IMR-90 (cell line): Measurements from ENCODE around the gene TAS2R10. TPM values are rescaled to one million over a fixed set of nuclear protein-coding genes. Genes with fewer than 3 reads are reported as not detected.

ENCODE experiments used
- ATAC-seq: fragments of 200-7000 bp; cut with Tn5 transposase; 2 replicates; pipeline ENCODE4 v1.9.1; 2020; ENCODE audit warnings: low read depth, mild to moderate bottlenecking, moderate library complexity
- BruUV-seq: library from RNA; stranded (reverse); fragments of 400-500 nt; replicated peaks from 2 replicates; lab custom pipeline; 2021; lab: Mats Ljungman, UMichigan
- CTCF ChIA-PET: fragments of 300-600 bp; formaldehyde crosslinking; extraction: SDS; loops from one replicate; lab custom pipeline; 2021; ENCODE audit warnings: antibody characterized with exemption; lab: Yijun Ruan, JAX
- POLR2A ChIA-PET: fragments of 300-600 bp; sonication (Branson Sonifier 250); formaldehyde crosslinking; loops from one replicate; lab custom pipeline; 2022; ENCODE audit warnings: antibody characterized with exemption; ENCODE audit not compliant: unreplicated experiment; lab: Charles Lee
- DNase-seq: peaks from one replicate; pipeline ENCODE4 v3.0.0; 2013
- H2AFZ ChIP-seq: replicated peaks from 2 replicates; pipeline ENCODE3; 2013; ENCODE audit warnings: low read length, mild to moderate bottlenecking; ENCODE audit not compliant: poor library complexity
- H2AK5ac ChIP-seq: 2 replicates; pipeline ENCODE4 v1.6.1; 2013; ENCODE audit warnings: low read depth, low read length, inconsistent platforms
- H2AK9ac ChIP-seq: replicated peaks from 2 replicates; pipeline ENCODE3; 2013; ENCODE audit warnings: mild to moderate bottlenecking, low read depth, low read length, moderate library complexity; ENCODE audit not compliant: poor library complexity
- H2BK120ac ChIP-seq: 2 replicates; pipeline ENCODE4 v1.6.1; 2013; ENCODE audit warnings: low read depth, low read length, inconsistent platforms
- H2BK15ac ChIP-seq: 3 replicates; pipeline ENCODE4 v1.6.1; 2013; ENCODE audit warnings: low read depth, low read length, inconsistent platforms
- H2BK20ac ChIP-seq: 2 replicates; pipeline ENCODE4 v1.6.1; 2013; ENCODE audit warnings: low read depth, mild to moderate bottlenecking, inconsistent platforms, low read length, moderate library complexity
- H2BK5ac ChIP-seq: 2 replicates; pipeline ENCODE4 v1.6.1; 2013; ENCODE audit warnings: mild to moderate bottlenecking, low read depth, low read length, inconsistent platforms; ENCODE audit not compliant: poor library complexity, severe bottlenecking
- H3K14ac ChIP-seq: replicated peaks from 2 replicates; pipeline ENCODE4 v1.6.1; 2013; ENCODE audit warnings: low read depth, low read length, inconsistent platforms
- H3K18ac ChIP-seq: 2 replicates; pipeline ENCODE4 v1.6.1; 2013; ENCODE audit warnings: low read depth, low read length, control low read depth
- H3K23ac ChIP-seq: 2 replicates; pipeline ENCODE4 v1.6.1; 2013; ENCODE audit warnings: low read depth, low read length, inconsistent platforms
- H3K27ac ChIP-seq: 2 replicates; pipeline ENCODE4 v1.5.1; 2013; ENCODE audit warnings: mild to moderate bottlenecking, control low read depth, low read length; ENCODE audit not compliant: insufficient read depth
- H3K27me3 ChIP-seq: 2 replicates; pipeline ENCODE4 v1.6.1; 2013; ENCODE audit warnings: low read length; ENCODE audit not compliant: control insufficient read depth, insufficient read depth
- H3K36me3 ChIP-seq: 2 replicates; pipeline ENCODE4 v1.6.1; 2013; ENCODE audit warnings: low read length, mixed read lengths; ENCODE audit not compliant: control insufficient read depth, insufficient read depth
- H3K4ac ChIP-seq: 2 replicates; pipeline ENCODE4 v1.6.1; 2013; ENCODE audit warnings: low read depth, low read length, inconsistent platforms
- H3K4me1 ChIP-seq: 2 replicates; pipeline ENCODE4 v1.6.1; 2013; ENCODE audit warnings: low read length, mixed read lengths; ENCODE audit not compliant: control insufficient read depth, insufficient read depth
- H3K4me2 ChIP-seq: 2 replicates; pipeline ENCODE4 v1.6.1; 2013; ENCODE audit warnings: low read depth, mild to moderate bottlenecking, control low read depth, low read length, moderate library complexity
- H3K4me3 ChIP-seq: 2 replicates; pipeline ENCODE4 v1.5.1; 2013; ENCODE audit warnings: low read depth, mild to moderate bottlenecking, control low read depth, low read length, moderate library complexity; ENCODE audit not compliant: insufficient read depth
- H3K56ac ChIP-seq: 2 replicates; pipeline ENCODE4 v1.6.1; 2013; ENCODE audit warnings: low read length, inconsistent platforms; ENCODE audit not compliant: insufficient read depth; ENCODE audit errors: extremely low read depth
- H3K79me1 ChIP-seq, 2 experiments: 2 replicates each; pipeline ENCODE4 v1.6.1; 2013; ENCODE audit warnings: low read length in 2 of 2, inconsistent platforms in 1 of 2, low read depth in 1 of 2
- H3K9ac ChIP-seq: 2 replicates; pipeline ENCODE4 v1.6.1; 2013; ENCODE audit warnings: low read depth, low read length, control low read depth
- H3K9me1 ChIP-seq: 2 replicates; pipeline ENCODE4 v1.6.1; 2013; ENCODE audit warnings: low read length, inconsistent platforms; ENCODE audit not compliant: insufficient read depth
- H3K9me3 ChIP-seq: 2 replicates; pipeline ENCODE4 v1.6.1; 2013; ENCODE audit warnings: low read length; ENCODE audit not compliant: control insufficient read depth, insufficient read depth
- H4K20me1 ChIP-seq: 2 replicates; pipeline ENCODE4 v1.6.1; 2013; ENCODE audit warnings: low read length, inconsistent platforms; ENCODE audit not compliant: insufficient read depth
- H4K5ac ChIP-seq: 2 replicates; pipeline ENCODE4 v1.6.1; 2013; ENCODE audit warnings: mild to moderate bottlenecking, low read depth, low read length, control low read depth
- H4K8ac ChIP-seq, 2 experiments: 2 replicates each; pipeline ENCODE4 v1.6.1; 2013; ENCODE audit warnings: low read depth in 2 of 2, low read length in 2 of 2, control low read depth in 1 of 2, inconsistent platforms in 1 of 2
- H4K91ac ChIP-seq: 2 replicates; pipeline ENCODE4 v1.6.1; 2013; ENCODE audit warnings: low read depth, low read length, inconsistent platforms; ENCODE audit not compliant: insufficient read depth
- RCOR1 ChIP-seq: IDR thresholded peaks from 2 replicates; pipeline ENCODE4 v1.6.1; 2012; ENCODE audit warnings: mild to moderate bottlenecking, low read length, improper control_type of control experiment; ENCODE audit not compliant: insufficient replicate concordance
- WGBS, 2 experiments: methylation state at CpG; one replicate each; pipeline versions ENCODE4 v1.1.5 to v1.1.7; 2013; ENCODE audit warnings: missing lambda C conversion rate in 2 of 2; ENCODE audit not compliant: insufficient read length in 1 of 2; ENCODE audit errors: extremely low coverage in 2 of 2; 5-methylcytosine and 5-hydroxymethylcytosine counted together
- dilution Hi-C: fragments of 300-500 bp; cut with HindIII; formaldehyde crosslinking; loops from one replicate; pipeline ENCODE4 v1.14.3; 2018; ENCODE audit warnings: low sequenced_read_pairs; ENCODE audit not compliant: unreplicated experiment
- in situ Hi-C: fragments of 300-500 bp; cut with MboI; formaldehyde crosslinking; loops from 3 replicates; pipeline ENCODE4 v1.14.3; 2019; ENCODE audit warnings: low sequenced_read_pairs, inconsistent platforms, mixed read lengths
- intact Hi-C: fragments of 100-400 bp; cut with micrococcal nuclease; formaldehyde crosslinking; loops from 2 replicates; pipeline ENCODE4 v1.10.0; 2022
- polyA plus RNA-seq, 3 experiments: library from polyadenylated mRNA; depleted of rRNA; stranded (reverse); fragments of >200 nt; gene quantifications; 2 replicates each; pipeline ENCODE4 v1.2.3, GENCODE V29; 2012; ENCODE audit warnings: low replicate concordance in 1 of 3
- total RNA-seq: library from RNA; depleted of rRNA; stranded (reverse); fragments of >200 nt; gene quantifications from 2 replicates; pipeline ENCODE4 v1.2.3, GENCODE V29; 2012

The TAS2R10 gene
- total and polyA plus RNA-seq, 2 of the 4 experiments (the other 2 are of a cell fraction): 0.07 to 0.36 TPM

DNA sequence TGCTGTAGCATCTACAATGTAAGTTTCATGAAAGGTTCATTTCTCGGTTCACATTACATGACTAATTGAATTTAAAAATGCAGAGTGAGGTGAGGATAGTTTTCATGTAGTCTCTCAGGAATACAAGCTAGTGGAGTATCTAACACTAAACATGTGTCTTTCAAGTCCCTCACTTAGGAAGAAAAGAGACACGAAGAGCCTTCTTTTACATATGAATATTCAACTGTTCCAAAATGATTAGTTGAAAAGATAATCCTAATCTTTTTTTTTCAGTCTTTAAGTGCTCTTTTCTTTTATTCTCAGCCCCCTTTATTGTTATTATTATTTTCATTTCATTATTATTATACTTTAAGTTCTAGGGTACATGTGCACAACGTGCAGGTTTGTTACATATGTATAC, 12.3 kb upstream of the TAS2R10 start:
- H2BK5ac ChIP-seq: no peak overlapping the region
- H3K4me2 ChIP-seq: no peak overlapping the region
- in situ Hi-C loops (no loop called here), intact Hi-C loops (loop anchor here (10.0 kb wide), 1 partner anchor 336 kb away; the partner anchor contains the start of gene SMIM10L1), dilution Hi-C loops (no loop called here)
- no peak overlapping the region for H3K14ac ChIP-seq
- H4K5ac ChIP-seq: no peak overlapping the region
- H3K23ac ChIP-seq: no peak overlapping the region
- no peaks in the 10 kb centered on the region for H3K9me1 ChIP-seq
- no peaks in the 10 kb centered on the region for H3K36me3 ChIP-seq
- ChIA-PET CTCF (no interaction called here), POLR2A (no interaction called here)
- no peak overlapping the region for H3K18ac ChIP-seq
- no peak overlapping the region for H2BK120ac ChIP-seq
- H4K20me1 ChIP-seq: no peaks in the 10 kb centered on the region
- no peak overlapping the region for H4K8ac ChIP-seq
- no peak for TF ChIP-seq RCOR1
- no CpG with 5 or more reads among the region's 3 CpGs for WGBS, 2 experiments
- no peak overlapping the region for H2AK5ac ChIP-seq
- no peak overlapping the region for H3K27ac ChIP-seq
- H2AFZ ChIP-seq: no peak overlapping the region
- H3K4ac ChIP-seq: no peak overlapping the region
- no peak overlapping the region for H2AK9ac ChIP-seq
- H2BK15ac ChIP-seq: no peak overlapping the region
- peaks cover 4% of the 10 kb centered on the region; the same call in 1 of the 2 replicates for H3K9me3 ChIP-seq
- H3K4me3 ChIP-seq: no peak overlapping the region
- DNase-seq (no peak), ATAC-seq (peak; percentile 24; the same call in 1 of the 2 replicates)
- H3K4me1 ChIP-seq: no peaks in the 10 kb centered on the region
- no peaks in the 10 kb centered on the region for H3K27me3 ChIP-seq
- H3K9ac ChIP-seq: no peak overlapping the region
- H3K56ac ChIP-seq: no peak overlapping the region
- H2BK20ac ChIP-seq: no peak overlapping the region
- no TSS peak for BruUV-seq
- no peak overlapping the region for H4K91ac ChIP-seq
- H3K79me1 ChIP-seq: no peaks in the 10 kb centered on the region
